ENCODE measurements around the gene EPHA5.

Gene EPHA5

GRCh38 chr4:65296246-65296645 lies 374.0 kb downstream of the EPHA5 start:
- ATAC-seq, result no peak
- TF ChIP-seq PATZ1 (CRISPR knock-in tag; IDR thresholded peaks at IDR 0.05; ENCODE audit: borderline replicate concordance), result no peak
- no peak for TF ChIP-seq CREB5 (CRISPR knock-in tag; IDR thresholded peaks at IDR 0.05; ENCODE audit: low read depth)
- no peak for TF ChIP-seq ZNF8 (CRISPR knock-in tag; IDR thresholded peaks at IDR 0.05)
- no peak for TF ChIP-seq GLIS3 (CRISPR knock-in tag; IDR thresholded peaks at IDR 0.05)
- TF ChIP-seq, protein P1, sequence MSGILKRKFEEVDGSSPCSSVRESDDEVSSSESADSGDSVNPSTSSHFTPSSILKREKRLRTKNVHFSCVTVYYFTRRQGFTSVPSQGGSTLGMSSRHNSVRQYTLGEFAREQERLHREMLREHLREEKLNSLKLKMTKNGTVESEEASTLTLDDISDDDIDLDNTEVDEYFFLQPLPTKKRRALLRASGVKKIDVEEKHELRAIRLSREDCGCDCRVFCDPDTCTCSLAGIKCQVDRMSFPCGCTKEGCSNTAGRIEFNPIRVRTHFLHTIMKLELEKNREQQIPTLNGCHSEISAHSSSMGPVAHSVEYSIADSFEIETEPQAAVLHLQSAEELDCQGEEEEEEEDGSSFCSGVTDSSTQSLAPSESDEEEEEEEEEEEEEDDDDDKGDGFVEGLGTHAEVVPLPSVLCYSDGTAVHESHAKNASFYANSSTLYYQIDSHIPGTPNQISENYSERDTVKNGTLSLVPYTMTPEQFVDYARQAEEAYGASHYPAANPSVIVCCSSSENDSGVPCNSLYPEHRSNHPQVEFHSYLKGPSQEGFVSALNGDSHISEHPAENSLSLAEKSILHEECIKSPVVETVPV (CRISPR knock-in tag; IDR thresholded peaks at IDR 0.05), result no peak
- TF ChIP-seq SNAI2 (CRISPR knock-in tag; IDR thresholded peaks at IDR 0.05), result no peak
- no peak for TF ChIP-seq ZC3H10 (CRISPR knock-in tag; IDR thresholded peaks at IDR 0.05)
- TF ChIP-seq TOX (CRISPR knock-in tag; IDR thresholded peaks at IDR 0.05; ENCODE audit: borderline replicate concordance), result no peak
- no peak for TF ChIP-seq ZNF565 (CRISPR knock-in tag; conservative IDR thresholded peaks at IDR 0.05; ENCODE audit: low read depth)

- ATAC-seq, result no peak
- no peak for TF ChIP-seq SNAI2 (CRISPR knock-in tag; IDR thresholded peaks at IDR 0.05)
- TF ChIP-seq TSHZ2 (CRISPR knock-in tag; IDR thresholded peaks at IDR 0.05), result no peak
- TF ChIP-seq ARNTL (CRISPR knock-in tag; IDR thresholded peaks at IDR 0.05; ENCODE audit: borderline replicate concordance, low read depth), result no peak
Measured at GRCh38 chr4:65287071-65287470, 383.2 kb downstream of the EPHA5 start.

Data from SK-N-SH treated with all-trans-retinoic acid at 6 μM for 48 hours (cell line).